H9 (cell line): ENCODE results near the gene ZBTB12. TPM values are rescaled to one million over a fixed set of nuclear protein-coding genes. Genes with fewer than 3 reads are reported as not detected.

ENCODE experiments used
- DNase-seq: peaks from one replicate; pipeline ENCODE4 v3.0.0-alpha.2; 2017
- H2AFZ ChIP-seq: one replicate; pipeline ENCODE4 v1.6.1; 2013; ENCODE audit warnings: mild to moderate bottlenecking, low read length, control low read depth, moderate library complexity
- H2AK5ac ChIP-seq: 2 replicates; pipeline ENCODE4 v1.6.1; 2013; ENCODE audit warnings: low read length, control low read depth, mixed read lengths; ENCODE audit not compliant: insufficient read length
- H2BK120ac ChIP-seq: one replicate; pipeline ENCODE4 v1.6.1; 2013; ENCODE audit warnings: low read depth, mild to moderate bottlenecking, low read length, control low read depth, inconsistent platforms; ENCODE audit not compliant: poor library complexity, severe bottlenecking
- H2BK12ac ChIP-seq: 2 replicates; pipeline ENCODE4 v1.6.1; 2013; ENCODE audit warnings: low read length, control low read depth, mixed read lengths, low read depth; ENCODE audit not compliant: insufficient read length
- H2BK15ac ChIP-seq: 2 replicates; pipeline ENCODE4 v1.6.1; 2013; ENCODE audit warnings: low read depth, low read length, control low read depth
- H2BK20ac ChIP-seq: one replicate; pipeline ENCODE4 v1.6.1; 2013; ENCODE audit warnings: low read depth, mild to moderate bottlenecking, low read length, control low read depth, inconsistent platforms; ENCODE audit not compliant: poor library complexity, severe bottlenecking
- H2BK5ac ChIP-seq: 2 replicates; pipeline ENCODE4 v1.6.1; 2013; ENCODE audit warnings: low read length, control low read depth, mixed read lengths; ENCODE audit not compliant: insufficient read length
- H3K14ac ChIP-seq: 2 replicates; pipeline ENCODE4 v1.6.1; 2013; ENCODE audit warnings: low read length, control low read depth; ENCODE audit not compliant: insufficient read depth
- H3K18ac ChIP-seq: 2 replicates; pipeline ENCODE4 v1.6.1; 2013; ENCODE audit warnings: low read depth, mild to moderate bottlenecking, mixed read lengths, low read length, control low read depth; ENCODE audit not compliant: insufficient read length
- H3K23ac ChIP-seq: 2 replicates; pipeline ENCODE4 v1.6.1; 2013; ENCODE audit warnings: low read length, control low read depth, mixed read lengths, low read depth; ENCODE audit not compliant: insufficient read length
- H3K23me2 ChIP-seq: 2 replicates; pipeline ENCODE4 v1.6.1; 2013; ENCODE audit warnings: low read depth, mild to moderate bottlenecking, mixed read lengths, low read length, control low read depth; ENCODE audit not compliant: insufficient read length, poor library complexity, severe bottlenecking
- H3K27ac ChIP-seq: 2 replicates; pipeline ENCODE4 v1.5.1; 2013; ENCODE audit warnings: low read length, control low read depth, mixed read lengths, low read depth; ENCODE audit not compliant: insufficient read length
- H3K27me3 ChIP-seq: 2 replicates; pipeline ENCODE4 v1.6.1; 2013; ENCODE audit warnings: low read length, control low read depth, inconsistent platforms; ENCODE audit not compliant: insufficient read depth
- H3K4ac ChIP-seq: 2 replicates; pipeline ENCODE4 v1.6.1; 2013; ENCODE audit warnings: low read depth, mild to moderate bottlenecking, control low read depth, inconsistent platforms, low read length, moderate library complexity
- H3K4me1 ChIP-seq: 2 replicates; pipeline ENCODE4 v1.6.1; 2013; ENCODE audit warnings: low read length, control low read depth, inconsistent platforms; ENCODE audit not compliant: insufficient read depth
- H3K4me2 ChIP-seq: 2 replicates; pipeline ENCODE4 v1.6.1; 2013; ENCODE audit warnings: low read length, control low read depth, mixed read lengths; ENCODE audit not compliant: insufficient read length, insufficient read depth
- H3K56ac ChIP-seq: 2 replicates; pipeline ENCODE4 v1.6.1; 2013; ENCODE audit warnings: low read depth, mild to moderate bottlenecking, mixed read lengths, low read length, control low read depth; ENCODE audit not compliant: insufficient read length
- H3K79me1 ChIP-seq: 2 replicates; pipeline ENCODE4 v1.6.1; 2013; ENCODE audit warnings: low read depth, mild to moderate bottlenecking, moderate library complexity, low read length, control low read depth, inconsistent platforms; ENCODE audit not compliant: insufficient read depth, poor library complexity, severe bottlenecking
- H3K79me2 ChIP-seq: 2 replicates; pipeline ENCODE4 v1.6.1; 2013; ENCODE audit warnings: low read length, control low read depth, inconsistent platforms; ENCODE audit not compliant: insufficient read depth
- H3K9ac ChIP-seq: 2 replicates; pipeline ENCODE4 v1.6.1; 2013; ENCODE audit warnings: low read length, control low read depth, mixed read lengths; ENCODE audit not compliant: insufficient read length; ENCODE audit errors: extremely low read depth
- H3K9me3 ChIP-seq: one replicate; pipeline ENCODE4 v1.6.1; 2013; ENCODE audit warnings: low read depth, low read length, inconsistent platforms; ENCODE audit not compliant: control insufficient read depth
- H3T11ph ChIP-seq: one replicate; pipeline ENCODE4 v1.6.1; 2013; ENCODE audit warnings: mild to moderate bottlenecking, low read length, control low read depth, inconsistent platforms
- H4K20me1 ChIP-seq: one replicate; pipeline ENCODE4 v1.6.1; 2013; ENCODE audit not compliant: control insufficient read depth, insufficient read length, insufficient read depth
- H4K5ac ChIP-seq: 2 replicates; pipeline ENCODE4 v1.6.1; 2013; ENCODE audit warnings: low read depth, mild to moderate bottlenecking, mixed read lengths, low read length, control low read depth; ENCODE audit not compliant: insufficient read length
- H4K8ac ChIP-seq: replicated peaks from 2 replicates; pipeline ENCODE4 v1.6.1; 2013; ENCODE audit warnings: low read length, control low read depth, mixed read lengths, low read depth; ENCODE audit not compliant: insufficient read length
- H4K91ac ChIP-seq: 2 replicates; pipeline ENCODE4 v1.6.1; 2013; ENCODE audit warnings: low read depth, mild to moderate bottlenecking, moderate library complexity, mixed read lengths, low read length, control low read depth; ENCODE audit not compliant: insufficient read length
- H3K27ac Mint-ChIP-seq, 3 experiments: 2 replicates in 2 of 3; 3 replicates in 1 of 3; pipeline ENCODE4 v1.8.0; 2020 to 2021; ENCODE audit warnings: mixed read lengths in 3 of 3, mild to moderate bottlenecking in 1 of 3, moderate library complexity in 1 of 3
- H3K27me3 Mint-ChIP-seq: 2 replicates; pipeline ENCODE4 v1.8.0; 2021; ENCODE audit warnings: low read depth, mild to moderate bottlenecking, moderate library complexity, mixed read lengths
- H3K36me3 Mint-ChIP-seq, 3 experiments: 2 replicates in 2 of 3; 3 replicates in 1 of 3; pipeline ENCODE4 v1.8.0; 2020 to 2021; ENCODE audit warnings: low read depth in 3 of 3, mixed read lengths in 3 of 3; ENCODE audit not compliant: insufficient read depth in 1 of 3
- H3K4me1 Mint-ChIP-seq, 2 experiments: 2 replicates each; pipeline ENCODE4 v1.8.0; 2020; ENCODE audit warnings: mixed read lengths in 2 of 2
- H3K4me3 Mint-ChIP-seq, 2 experiments: 2 replicates in 1 of 2; 3 replicates in 1 of 2; pipeline ENCODE4 v1.8.0; 2020 to 2021; ENCODE audit warnings: mild to moderate bottlenecking in 2 of 2, mixed read lengths in 2 of 2, moderate library complexity in 1 of 2
- H3K9me3 Mint-ChIP-seq, 2 experiments: 2 replicates in 1 of 2; 3 replicates in 1 of 2; pipeline ENCODE4 v1.8.0; 2020; ENCODE audit warnings: mild to moderate bottlenecking in 2 of 2, mixed read lengths in 2 of 2, moderate library complexity in 1 of 2
- CTCF ChIP-seq: fragments of 200-600 bp; sonication (generic); conservative IDR thresholded peaks from 3 replicates; pipeline ENCODE4 v1.8.0; 2021; ENCODE audit warnings: antibody characterized with exemption, mild to moderate bottlenecking
- WGBS: extraction: QIAGEN DNeasy Blood & Tissue Kit; methylation state at CpG from one replicate; pipeline ENCODE4 v1.1.7; 2013; ENCODE audit warnings: missing lambda C conversion rate, low lambda C conversion rate, mixed read lengths; ENCODE audit not compliant: insufficient read length; ENCODE audit errors: extremely low coverage; 5-methylcytosine and 5-hydroxymethylcytosine counted together
- total RNA-seq: library from RNA; stranded (reverse); gene quantifications from 2 replicates; pipeline ENCODE4 v1.2.1, GENCODE V29; 2021

ZBTB12 gene
- total RNA-seq, 1 experiment from 2014 or later: 31.0 TPM

GRCh38 chr6:31935021-31935420 lies 33.1 kb upstream of the ZBTB12 start:
- Histone ChIP-seq H2BK20ac (no peak overlapping the region), H3K23ac (no peak overlapping the region), H4K20me1 (no peaks in the 10 kb centered on the region), H3K4me2 (no peak overlapping the region), H3K4me1 (peaks cover under 1% of the 10 kb centered on the region; the same call in 1 of the 2 replicates), H3K4ac (no peak overlapping the region), H3K56ac (no peak overlapping the region), H3K23me2 (no peaks in the 10 kb centered on the region), H2BK12ac (no peak overlapping the region), H3K9ac (no peak overlapping the region), H3K27ac (no peak overlapping the region), H3K27me3 (no peaks in the 10 kb centered on the region), H3K9me3 (no peaks in the 10 kb centered on the region), H4K8ac (no peak overlapping the region), H2AK5ac (no peak overlapping the region), H4K91ac (no peak overlapping the region), H3K79me2 (no peaks in the 10 kb centered on the region), H2BK15ac (no peak overlapping the region), H4K5ac (no peak overlapping the region), H2BK5ac (no peak overlapping the region), H3K14ac (no peak overlapping the region), H2BK120ac (no peak overlapping the region), H3K79me1 (no peaks in the 10 kb centered on the region), H3T11ph (no peak overlapping the region), H2AFZ (no peak overlapping the region), H3K18ac (no peak overlapping the region)
- DNase-seq: no peak
- no CpG with 5 or more reads among the region's 3 CpGs for WGBS
- Mint-ChIP-seq H3K36me3 (peaks cover 0 to 6% (median 2%) of the 10 kb centered on the region in 3 experiments; a peak in 1 of 7 replicates), H3K9me3 (peaks cover 15 to 16% of the 10 kb centered on the region in 2 experiments), H3K4me1 (peaks cover 0 to under 1% of the 10 kb centered on the region in 2 experiments; a peak in 2 of 4 replicates), H3K4me3 (no peak overlapping the region), H3K27ac (no peak overlapping the region), H3K27me3 (peaks cover 15% of the 10 kb centered on the region)
- no peak for TF ChIP-seq CTCF
